H9 (cell line): ENCODE results near the gene ABCC3. TPM values are rescaled to one million over a fixed set of nuclear protein-coding genes. Genes with fewer than 3 reads are reported as not detected.

Experiments used
- DNase-seq: peaks from one replicate; pipeline ENCODE4 v3.0.0-alpha.2; 2017
- H2AFZ ChIP-seq: one replicate; pipeline ENCODE4 v1.6.1; 2013; ENCODE audit warnings: mild to moderate bottlenecking, low read length, control low read depth, moderate library complexity
- H2AK5ac ChIP-seq: 2 replicates; pipeline ENCODE4 v1.6.1; 2013; ENCODE audit warnings: low read length, control low read depth, mixed read lengths; ENCODE audit not compliant: insufficient read length
- H2BK120ac ChIP-seq: one replicate; pipeline ENCODE4 v1.6.1; 2013; ENCODE audit warnings: low read depth, mild to moderate bottlenecking, low read length, control low read depth, inconsistent platforms; ENCODE audit not compliant: poor library complexity, severe bottlenecking
- H2BK12ac ChIP-seq: 2 replicates; pipeline ENCODE4 v1.6.1; 2013; ENCODE audit warnings: low read length, control low read depth, mixed read lengths, low read depth; ENCODE audit not compliant: insufficient read length
- H2BK15ac ChIP-seq: 2 replicates; pipeline ENCODE4 v1.6.1; 2013; ENCODE audit warnings: low read depth, low read length, control low read depth
- H2BK20ac ChIP-seq: one replicate; pipeline ENCODE4 v1.6.1; 2013; ENCODE audit warnings: low read depth, mild to moderate bottlenecking, low read length, control low read depth, inconsistent platforms; ENCODE audit not compliant: poor library complexity, severe bottlenecking
- H2BK5ac ChIP-seq: 2 replicates; pipeline ENCODE4 v1.6.1; 2013; ENCODE audit warnings: low read length, control low read depth, mixed read lengths; ENCODE audit not compliant: insufficient read length
- H3K14ac ChIP-seq: 2 replicates; pipeline ENCODE4 v1.6.1; 2013; ENCODE audit warnings: low read length, control low read depth; ENCODE audit not compliant: insufficient read depth
- H3K18ac ChIP-seq: 2 replicates; pipeline ENCODE4 v1.6.1; 2013; ENCODE audit warnings: low read depth, mild to moderate bottlenecking, mixed read lengths, low read length, control low read depth; ENCODE audit not compliant: insufficient read length
- H3K23ac ChIP-seq: 2 replicates; pipeline ENCODE4 v1.6.1; 2013; ENCODE audit warnings: low read length, control low read depth, mixed read lengths, low read depth; ENCODE audit not compliant: insufficient read length
- H3K23me2 ChIP-seq: 2 replicates; pipeline ENCODE4 v1.6.1; 2013; ENCODE audit warnings: low read depth, mild to moderate bottlenecking, mixed read lengths, low read length, control low read depth; ENCODE audit not compliant: insufficient read length, poor library complexity, severe bottlenecking
- H3K27ac ChIP-seq: 2 replicates; pipeline ENCODE4 v1.5.1; 2013; ENCODE audit warnings: low read length, control low read depth, mixed read lengths, low read depth; ENCODE audit not compliant: insufficient read length
- H3K27me3 ChIP-seq: 2 replicates; pipeline ENCODE4 v1.6.1; 2013; ENCODE audit warnings: low read length, control low read depth, inconsistent platforms; ENCODE audit not compliant: insufficient read depth
- H3K4ac ChIP-seq: 2 replicates; pipeline ENCODE4 v1.6.1; 2013; ENCODE audit warnings: low read depth, mild to moderate bottlenecking, control low read depth, inconsistent platforms, low read length, moderate library complexity
- H3K4me1 ChIP-seq: 2 replicates; pipeline ENCODE4 v1.6.1; 2013; ENCODE audit warnings: low read length, control low read depth, inconsistent platforms; ENCODE audit not compliant: insufficient read depth
- H3K4me2 ChIP-seq: 2 replicates; pipeline ENCODE4 v1.6.1; 2013; ENCODE audit warnings: low read length, control low read depth, mixed read lengths; ENCODE audit not compliant: insufficient read length, insufficient read depth
- H3K56ac ChIP-seq: 2 replicates; pipeline ENCODE4 v1.6.1; 2013; ENCODE audit warnings: low read depth, mild to moderate bottlenecking, mixed read lengths, low read length, control low read depth; ENCODE audit not compliant: insufficient read length
- H3K79me1 ChIP-seq: 2 replicates; pipeline ENCODE4 v1.6.1; 2013; ENCODE audit warnings: low read depth, mild to moderate bottlenecking, moderate library complexity, low read length, control low read depth, inconsistent platforms; ENCODE audit not compliant: insufficient read depth, poor library complexity, severe bottlenecking
- H3K79me2 ChIP-seq: 2 replicates; pipeline ENCODE4 v1.6.1; 2013; ENCODE audit warnings: low read length, control low read depth, inconsistent platforms; ENCODE audit not compliant: insufficient read depth
- H3K9ac ChIP-seq: 2 replicates; pipeline ENCODE4 v1.6.1; 2013; ENCODE audit warnings: low read length, control low read depth, mixed read lengths; ENCODE audit not compliant: insufficient read length; ENCODE audit errors: extremely low read depth
- H3K9me3 ChIP-seq: one replicate; pipeline ENCODE4 v1.6.1; 2013; ENCODE audit warnings: low read depth, low read length, inconsistent platforms; ENCODE audit not compliant: control insufficient read depth
- H3T11ph ChIP-seq: one replicate; pipeline ENCODE4 v1.6.1; 2013; ENCODE audit warnings: mild to moderate bottlenecking, low read length, control low read depth, inconsistent platforms
- H4K20me1 ChIP-seq: one replicate; pipeline ENCODE4 v1.6.1; 2013; ENCODE audit not compliant: control insufficient read depth, insufficient read length, insufficient read depth
- H4K5ac ChIP-seq: 2 replicates; pipeline ENCODE4 v1.6.1; 2013; ENCODE audit warnings: low read depth, mild to moderate bottlenecking, mixed read lengths, low read length, control low read depth; ENCODE audit not compliant: insufficient read length
- H4K8ac ChIP-seq: replicated peaks from 2 replicates; pipeline ENCODE4 v1.6.1; 2013; ENCODE audit warnings: low read length, control low read depth, mixed read lengths, low read depth; ENCODE audit not compliant: insufficient read length
- H4K91ac ChIP-seq: 2 replicates; pipeline ENCODE4 v1.6.1; 2013; ENCODE audit warnings: low read depth, mild to moderate bottlenecking, moderate library complexity, mixed read lengths, low read length, control low read depth; ENCODE audit not compliant: insufficient read length
- H3K27ac Mint-ChIP-seq, 3 experiments: 2 replicates in 2 of 3; 3 replicates in 1 of 3; pipeline ENCODE4 v1.8.0; 2020 to 2021; ENCODE audit warnings: mixed read lengths in 3 of 3, mild to moderate bottlenecking in 1 of 3, moderate library complexity in 1 of 3
- H3K27me3 Mint-ChIP-seq: 2 replicates; pipeline ENCODE4 v1.8.0; 2021; ENCODE audit warnings: low read depth, mild to moderate bottlenecking, moderate library complexity, mixed read lengths
- H3K36me3 Mint-ChIP-seq, 3 experiments: 2 replicates in 2 of 3; 3 replicates in 1 of 3; pipeline ENCODE4 v1.8.0; 2020 to 2021; ENCODE audit warnings: low read depth in 3 of 3, mixed read lengths in 3 of 3; ENCODE audit not compliant: insufficient read depth in 1 of 3
- H3K4me1 Mint-ChIP-seq, 2 experiments: 2 replicates each; pipeline ENCODE4 v1.8.0; 2020; ENCODE audit warnings: mixed read lengths in 2 of 2
- H3K4me3 Mint-ChIP-seq, 2 experiments: 2 replicates in 1 of 2; 3 replicates in 1 of 2; pipeline ENCODE4 v1.8.0; 2020 to 2021; ENCODE audit warnings: mild to moderate bottlenecking in 2 of 2, mixed read lengths in 2 of 2, moderate library complexity in 1 of 2
- H3K9me3 Mint-ChIP-seq, 2 experiments: 2 replicates in 1 of 2; 3 replicates in 1 of 2; pipeline ENCODE4 v1.8.0; 2020; ENCODE audit warnings: mild to moderate bottlenecking in 2 of 2, mixed read lengths in 2 of 2, moderate library complexity in 1 of 2
- WGBS: extraction: QIAGEN DNeasy Blood & Tissue Kit; methylation state at CpG from one replicate; pipeline ENCODE4 v1.1.7; 2013; ENCODE audit warnings: missing lambda C conversion rate, low lambda C conversion rate, mixed read lengths; ENCODE audit not compliant: insufficient read length; ENCODE audit errors: extremely low coverage; 5-methylcytosine and 5-hydroxymethylcytosine counted together
- total RNA-seq: library from RNA; stranded (reverse); gene quantifications from 2 replicates; pipeline ENCODE4 v1.2.1, GENCODE V29; 2021
- TF ChIP-seq, protein P1 (sequence below): fragments of 200-600 bp; sonication (generic); conservative IDR thresholded peaks from 3 replicates; pipeline ENCODE4 v1.8.0; 2021; ENCODE audit warnings: antibody characterized with exemption, mild to moderate bottlenecking

ABCC3 gene
- total RNA-seq, 1 experiment from 2014 or later, result 0.31 TPM

DNA sequence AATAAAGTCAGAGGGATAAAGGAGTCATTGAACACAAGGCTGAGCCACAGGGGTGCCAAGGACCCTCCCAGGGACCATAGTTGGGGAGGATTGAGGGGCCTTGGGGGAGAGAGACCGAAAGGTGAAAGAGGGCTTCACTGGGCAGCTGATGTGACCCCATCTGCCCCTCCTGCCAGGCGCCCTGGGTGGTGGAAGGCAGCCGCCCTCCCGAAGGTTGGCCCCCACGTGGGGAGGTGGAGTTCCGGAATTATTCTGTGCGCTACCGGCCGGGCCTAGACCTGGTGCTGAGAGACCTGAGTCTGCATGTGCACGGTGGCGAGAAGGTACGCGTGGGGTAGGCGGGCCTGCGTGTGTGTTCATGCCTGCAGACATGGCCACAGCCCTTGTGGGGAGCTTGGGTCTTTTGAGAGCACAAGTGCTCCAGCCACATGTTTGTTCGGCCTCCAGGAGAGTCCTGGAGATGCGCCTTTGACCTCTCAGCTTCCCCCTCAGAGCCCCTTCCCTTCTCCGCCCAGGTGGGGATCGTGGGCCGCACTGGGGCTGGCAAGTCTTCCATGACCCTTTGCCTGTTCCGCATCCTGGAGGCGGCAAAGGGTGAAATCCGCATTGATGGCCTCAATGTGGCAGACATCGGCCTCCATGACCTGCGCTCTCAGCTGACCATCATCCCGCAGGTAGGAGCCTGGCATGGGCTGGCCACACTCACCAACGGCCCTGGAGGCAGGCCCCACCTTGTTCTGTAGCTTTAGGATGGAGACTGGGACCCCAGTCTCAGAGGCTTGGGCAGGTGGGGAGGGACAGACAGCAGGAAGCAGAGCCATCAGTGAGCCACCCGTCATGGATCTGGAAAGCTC, 49.0 kb downstream of the ABCC3 start:
- no peak overlapping the region for H3T11ph ChIP-seq
- no CpG with 5 or more reads among the region's 28 CpGs for WGBS
- H3K23ac ChIP-seq, result no peak overlapping the region
- no peaks in the 10 kb centered on the region for H4K20me1 ChIP-seq
- no peaks in the 10 kb centered on the region for H3K27me3 ChIP-seq
- no peak overlapping the region for H2BK5ac ChIP-seq
- no peak overlapping the region for H4K8ac ChIP-seq
- H3K79me1 ChIP-seq, result no peaks in the 10 kb centered on the region
- no peak overlapping the region for H4K91ac ChIP-seq
- H2AK5ac ChIP-seq, result no peak overlapping the region
- no peak overlapping the region for H2BK15ac ChIP-seq
- H3K4me2 ChIP-seq, result no peak overlapping the region
- Mint-ChIP-seq H3K27me3 (peaks cover 3% of the 10 kb centered on the region), H3K36me3 (no peaks in the 10 kb centered on the region), H3K4me3 (no peak overlapping the region), H3K9me3 (no peaks in the 10 kb centered on the region; a peak in 1 of 5 replicates), H3K4me1 (peaks cover 24 to 37% of the 10 kb centered on the region in 2 experiments), H3K27ac (no peak overlapping the region)
- no peak overlapping the region for H3K9ac ChIP-seq
- H3K9me3 ChIP-seq, result no peaks in the 10 kb centered on the region
- no peak overlapping the region for H2AFZ ChIP-seq
- no peak overlapping the region for H2BK12ac ChIP-seq
- no peak overlapping the region for H3K4ac ChIP-seq
- TF ChIP-seq, protein P1, sequence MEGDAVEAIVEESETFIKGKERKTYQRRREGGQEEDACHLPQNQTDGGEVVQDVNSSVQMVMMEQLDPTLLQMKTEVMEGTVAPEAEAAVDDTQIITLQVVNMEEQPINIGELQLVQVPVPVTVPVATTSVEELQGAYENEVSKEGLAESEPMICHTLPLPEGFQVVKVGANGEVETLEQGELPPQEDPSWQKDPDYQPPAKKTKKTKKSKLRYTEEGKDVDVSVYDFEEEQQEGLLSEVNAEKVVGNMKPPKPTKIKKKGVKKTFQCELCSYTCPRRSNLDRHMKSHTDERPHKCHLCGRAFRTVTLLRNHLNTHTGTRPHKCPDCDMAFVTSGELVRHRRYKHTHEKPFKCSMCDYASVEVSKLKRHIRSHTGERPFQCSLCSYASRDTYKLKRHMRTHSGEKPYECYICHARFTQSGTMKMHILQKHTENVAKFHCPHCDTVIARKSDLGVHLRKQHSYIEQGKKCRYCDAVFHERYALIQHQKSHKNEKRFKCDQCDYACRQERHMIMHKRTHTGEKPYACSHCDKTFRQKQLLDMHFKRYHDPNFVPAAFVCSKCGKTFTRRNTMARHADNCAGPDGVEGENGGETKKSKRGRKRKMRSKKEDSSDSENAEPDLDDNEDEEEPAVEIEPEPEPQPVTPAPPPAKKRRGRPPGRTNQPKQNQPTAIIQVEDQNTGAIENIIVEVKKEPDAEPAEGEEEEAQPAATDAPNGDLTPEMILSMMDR, result no peak
- no peak overlapping the region for H4K5ac ChIP-seq
- no peak overlapping the region for H2BK120ac ChIP-seq
- H3K56ac ChIP-seq, result no peak overlapping the region
- no peaks in the 10 kb centered on the region for H3K4me1 ChIP-seq
- no peak for DNase-seq
- no peak overlapping the region for H3K14ac ChIP-seq
- no peak overlapping the region for H3K27ac ChIP-seq
- no peaks in the 10 kb centered on the region for H3K23me2 ChIP-seq
- no peak overlapping the region for H3K18ac ChIP-seq
- no peaks in the 10 kb centered on the region for H3K79me2 ChIP-seq
- no peak overlapping the region for H2BK20ac ChIP-seq
